ENCODE results near the gene MBNL2.

The MBNL2 gene

GRCh38 chr13:97426695-97427094 is 204.6 kb downstream of the MBNL2 start:
- TF ChIP-seq POLR2AphosphoS5 (IDR thresholded peaks at IDR 0.05; ENCODE audit: low read depth) (no peak), REST (IDR thresholded peaks at IDR 0.05; ENCODE audit: insufficient replicate concordance, low read depth) (no peak), GABPA (IDR thresholded peaks at IDR 0.05; ENCODE audit: low read depth) (no peak), SPI1 (IDR thresholded peaks at IDR 0.05; ENCODE audit: borderline replicate concordance, low read depth) (no peak), CTCF (IDR thresholded peaks at IDR 0.05; ENCODE audit: insufficient read depth, low read length) (no peak)
- Histone ChIP-seq H3K27me3 (ENCODE audit: insufficient read depth, poor library complexity, severe bottlenecking) (no peaks in the 10 kb centered on the region), H3K27ac (replicated peaks) (no peak overlapping the region), H3K4me3 (replicated peaks; ENCODE audit: insufficient read depth, low read length) (no peak overlapping the region)
- DNase-seq (ENCODE audit: low read depth in 1 of 2, low spot score in 1 of 2): no peak

DNA sequence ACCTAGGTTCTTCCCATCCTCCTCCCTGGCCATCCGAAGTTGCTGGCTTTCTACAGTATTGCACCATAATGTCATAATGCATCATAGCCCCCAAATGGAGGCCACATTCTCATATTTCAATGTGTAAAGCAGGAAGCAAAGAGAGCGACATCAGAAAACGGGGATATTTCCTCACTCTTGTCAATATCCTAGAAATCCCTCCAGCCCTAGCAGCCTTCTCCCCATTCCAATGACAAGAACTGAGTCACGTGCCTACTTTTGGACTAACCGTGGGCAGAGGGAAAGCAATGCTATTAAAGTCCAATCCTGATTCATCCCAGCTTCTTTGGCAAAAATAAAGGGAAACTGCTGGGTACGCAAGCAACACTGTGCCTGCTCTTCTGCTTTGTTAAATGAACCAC is 207.5 kb downstream of the MBNL2 start:
- DNase-seq (ENCODE audit: low read depth in 1 of 2, low spot score in 1 of 2): no peak
- TF ChIP-seq CTCF (IDR thresholded peaks at IDR 0.05; ENCODE audit: insufficient read depth, low read length) (no peak), REST (IDR thresholded peaks at IDR 0.05; ENCODE audit: insufficient replicate concordance, low read depth) (no peak), SPI1 (IDR thresholded peaks at IDR 0.05; ENCODE audit: borderline replicate concordance, low read depth) (no peak), GABPA (IDR thresholded peaks at IDR 0.05; ENCODE audit: low read depth) (no peak), POLR2AphosphoS5 (IDR thresholded peaks at IDR 0.05; ENCODE audit: low read depth) (no peak)
- no peaks in the 10 kb centered on the region for H3K27me3 ChIP-seq (ENCODE audit: insufficient read depth, poor library complexity, severe bottlenecking)
- no peak overlapping the region for H3K27ac ChIP-seq (replicated peaks)
- H3K4me3 ChIP-seq (replicated peaks; ENCODE audit: insufficient read depth, low read length): no peak overlapping the region

- H3K27ac ChIP-seq (replicated peaks): no peak overlapping the region
- no peak overlapping the region for H3K4me3 ChIP-seq (replicated peaks; ENCODE audit: insufficient read depth, low read length)
- TF ChIP-seq POLR2AphosphoS5 (IDR thresholded peaks at IDR 0.05; ENCODE audit: low read depth): no peak
- no peak for TF ChIP-seq SPI1 (IDR thresholded peaks at IDR 0.05; ENCODE audit: borderline replicate concordance, low read depth)
- no peak for TF ChIP-seq CTCF (IDR thresholded peaks at IDR 0.05; ENCODE audit: insufficient read depth, low read length)
- no peak for TF ChIP-seq REST (IDR thresholded peaks at IDR 0.05; ENCODE audit: insufficient replicate concordance, low read depth)
- TF ChIP-seq GABPA (IDR thresholded peaks at IDR 0.05; ENCODE audit: low read depth): no peak
- DNase-seq (ENCODE audit: low read depth in 1 of 2, low spot score in 1 of 2): no peak
- no peaks in the 10 kb centered on the region for H3K27me3 ChIP-seq (ENCODE audit: insufficient read depth, poor library complexity, severe bottlenecking)
Measured at GRCh38 chr13:97430296-97430695, 208.2 kb downstream of the MBNL2 start.

Measured in HL-60 (cell line).